ENCODE measurements around the gene NOB1. TPM values are rescaled to one million over a fixed set of nuclear protein-coding genes. Genes with fewer than 3 reads are reported as not detected.

NOB1 gene
- total RNA-seq, 1 donor from 2014 or later = 32.2 TPM

DNA sequence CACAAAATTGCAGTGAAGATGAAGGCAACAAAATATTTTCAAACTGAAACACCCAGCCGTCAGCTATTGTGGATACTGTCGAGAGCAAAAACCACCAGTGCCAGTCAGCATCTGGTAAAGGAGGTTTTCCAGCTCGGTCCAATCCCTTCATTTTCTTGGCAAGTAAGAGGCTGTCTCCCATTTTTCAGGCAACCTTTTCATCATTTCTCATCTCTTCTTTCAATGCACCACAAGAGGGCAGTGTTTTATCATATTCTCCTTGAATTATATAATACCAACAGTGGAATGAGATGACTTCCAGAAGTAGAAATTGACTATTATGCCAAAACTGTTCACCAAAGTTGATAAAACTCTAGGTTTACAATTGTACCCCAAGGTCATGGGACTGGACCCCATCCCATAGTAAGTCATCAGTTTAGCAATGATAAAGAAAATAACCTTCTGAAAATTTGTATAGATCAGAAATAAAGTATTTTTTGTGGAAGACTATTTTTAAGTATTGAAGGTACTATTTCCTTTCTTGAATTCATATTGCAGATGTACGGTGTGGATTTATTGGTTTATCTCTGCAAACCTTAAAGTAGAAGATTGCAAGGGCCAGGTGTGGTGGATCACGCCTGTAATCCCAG lies 45.2 kb downstream of the NOB1 start:
- peak; percentile 22 for DNase-seq (ENCODE audit: low read depth)
- TF ChIP-seq, protein P1, sequence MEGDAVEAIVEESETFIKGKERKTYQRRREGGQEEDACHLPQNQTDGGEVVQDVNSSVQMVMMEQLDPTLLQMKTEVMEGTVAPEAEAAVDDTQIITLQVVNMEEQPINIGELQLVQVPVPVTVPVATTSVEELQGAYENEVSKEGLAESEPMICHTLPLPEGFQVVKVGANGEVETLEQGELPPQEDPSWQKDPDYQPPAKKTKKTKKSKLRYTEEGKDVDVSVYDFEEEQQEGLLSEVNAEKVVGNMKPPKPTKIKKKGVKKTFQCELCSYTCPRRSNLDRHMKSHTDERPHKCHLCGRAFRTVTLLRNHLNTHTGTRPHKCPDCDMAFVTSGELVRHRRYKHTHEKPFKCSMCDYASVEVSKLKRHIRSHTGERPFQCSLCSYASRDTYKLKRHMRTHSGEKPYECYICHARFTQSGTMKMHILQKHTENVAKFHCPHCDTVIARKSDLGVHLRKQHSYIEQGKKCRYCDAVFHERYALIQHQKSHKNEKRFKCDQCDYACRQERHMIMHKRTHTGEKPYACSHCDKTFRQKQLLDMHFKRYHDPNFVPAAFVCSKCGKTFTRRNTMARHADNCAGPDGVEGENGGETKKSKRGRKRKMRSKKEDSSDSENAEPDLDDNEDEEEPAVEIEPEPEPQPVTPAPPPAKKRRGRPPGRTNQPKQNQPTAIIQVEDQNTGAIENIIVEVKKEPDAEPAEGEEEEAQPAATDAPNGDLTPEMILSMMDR (conservative IDR thresholded peaks at IDR 0.05; ENCODE audit: low read depth, low read length) = peak; percentile 65
- H3K4me3 ChIP-seq (ENCODE audit: low read depth, low read length) = no peak overlapping the region

DNA sequence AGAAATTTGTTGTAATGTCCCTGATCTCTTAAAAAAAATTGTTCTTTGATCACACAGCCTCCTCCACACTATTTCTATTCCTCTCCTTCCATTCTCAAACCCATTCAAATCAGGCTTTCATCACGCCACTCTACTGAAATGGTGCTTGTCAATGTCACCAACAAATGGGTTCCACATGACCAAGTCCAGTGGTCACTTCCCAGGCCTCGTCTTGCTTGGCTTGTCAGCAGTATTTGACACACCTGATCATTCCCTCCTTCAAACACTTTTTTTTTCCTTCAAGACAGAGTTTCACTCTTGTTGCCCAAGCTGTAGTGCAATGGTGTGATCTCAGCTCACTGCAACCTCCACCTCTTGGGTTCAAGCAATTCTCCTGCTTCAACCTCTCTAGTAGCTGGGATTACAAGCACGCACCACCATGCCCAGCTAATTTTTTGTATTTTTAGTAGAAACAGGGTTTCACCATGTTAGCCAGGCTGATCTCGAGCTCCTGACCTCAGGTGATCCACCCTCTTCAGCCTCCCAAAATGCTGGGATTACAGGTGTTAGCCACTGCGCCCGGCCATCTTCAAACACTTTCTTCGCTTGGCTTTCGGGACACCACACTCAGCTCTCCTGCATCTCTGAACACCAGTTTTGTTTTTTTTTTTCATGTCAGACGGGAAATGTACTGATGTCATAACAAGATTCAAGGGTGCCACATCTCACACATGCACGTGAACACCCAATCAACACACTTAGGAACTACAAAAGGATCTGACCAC lies 46.6 kb downstream of the NOB1 start:
- H3K4me3 ChIP-seq (ENCODE audit: low read depth, low read length) = no peak overlapping the region
- DNase-seq (ENCODE audit: low read depth) = peak; percentile 15
- TF ChIP-seq, protein P1 (conservative IDR thresholded peaks at IDR 0.05; ENCODE audit: low read depth, low read length) = no peak

DNA sequence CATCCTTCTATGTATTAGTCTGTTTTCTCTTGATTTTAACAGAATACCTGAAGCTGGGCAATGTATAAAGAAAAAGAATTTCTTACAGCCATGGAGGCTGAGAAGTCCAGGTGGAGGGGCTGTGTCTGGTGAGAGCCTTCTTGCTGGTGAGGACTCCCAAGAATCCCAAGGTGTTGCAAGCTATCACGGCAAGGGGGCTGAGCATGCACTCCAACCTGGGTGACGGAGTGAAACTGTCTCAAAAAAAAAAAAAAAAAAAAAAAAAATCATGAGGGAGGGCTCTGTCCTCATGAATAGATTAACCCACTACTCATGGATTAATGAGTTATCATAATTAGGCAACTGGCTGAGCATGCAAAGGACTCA lies 47.8 kb downstream of the NOB1 start:
- TF ChIP-seq, protein P1 (conservative IDR thresholded peaks at IDR 0.05; ENCODE audit: low read depth, low read length) = no peak
- DNase-seq (ENCODE audit: low read depth) = no peak
- H3K4me3 ChIP-seq (ENCODE audit: low read depth, low read length) = no peak overlapping the region

DNA sequence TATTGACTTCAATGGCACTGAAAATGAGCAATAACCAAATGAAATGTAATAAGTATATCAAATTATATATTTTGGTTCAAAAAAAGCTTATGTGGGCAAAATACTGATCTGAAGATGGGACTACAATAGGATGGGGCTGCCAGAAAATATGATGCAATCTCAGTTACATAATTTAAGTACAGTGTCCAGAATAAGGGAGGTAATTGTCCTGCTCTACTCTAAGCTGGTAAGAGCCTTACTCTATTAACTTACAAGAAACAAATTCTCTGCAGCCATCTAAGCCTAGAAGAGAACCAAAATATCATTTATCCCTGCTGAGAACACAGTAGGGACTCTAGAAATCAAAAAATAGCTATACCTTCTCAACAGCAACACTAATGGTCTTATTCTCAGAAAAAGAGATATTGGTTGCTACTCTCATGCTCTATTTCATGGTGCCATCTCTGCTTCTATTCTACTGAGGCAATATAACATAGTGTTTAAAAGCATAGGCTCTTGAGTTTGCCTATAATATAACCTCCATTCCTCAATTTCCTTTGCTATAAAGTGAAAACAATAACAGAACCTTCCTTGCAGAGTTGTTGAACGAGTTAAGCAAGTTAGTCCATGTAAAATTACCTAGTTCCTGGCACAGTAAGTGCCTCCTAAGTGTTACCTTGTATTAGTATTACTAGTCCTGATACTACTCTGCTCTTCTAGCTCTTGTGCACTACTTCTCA lies 48.3 kb downstream of the NOB1 start:
- DNase-seq (ENCODE audit: low read depth) = no peak
- H3K4me3 ChIP-seq (ENCODE audit: low read depth, low read length) = no peak overlapping the region
- TF ChIP-seq, protein P1 (conservative IDR thresholded peaks at IDR 0.05; ENCODE audit: low read depth, low read length) = no peak

DNA sequence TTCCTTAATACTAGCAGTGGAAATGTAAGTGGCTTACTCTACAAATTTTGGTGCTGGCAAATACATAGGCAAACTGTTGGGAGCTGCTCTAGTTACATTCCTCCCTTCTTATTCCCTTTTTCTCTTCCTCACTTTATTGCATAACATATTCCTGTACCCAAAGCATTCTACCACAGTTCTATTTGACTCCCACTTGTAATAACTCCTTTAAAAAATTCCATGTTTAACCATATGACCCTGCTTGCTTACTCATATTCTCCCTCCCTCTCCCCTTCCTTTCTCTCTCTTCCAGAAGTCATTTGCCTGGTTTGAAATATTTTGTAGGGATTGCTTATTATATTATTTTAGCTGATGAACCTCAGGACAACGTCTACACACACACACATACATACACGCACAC lies 51.1 kb downstream of the NOB1 start:
- TF ChIP-seq, protein P1 (conservative IDR thresholded peaks at IDR 0.05; ENCODE audit: low read depth, low read length) = no peak
- no peak overlapping the region for H3K4me3 ChIP-seq (ENCODE audit: low read depth, low read length)
- DNase-seq (ENCODE audit: low read depth) = no peak

DNA sequence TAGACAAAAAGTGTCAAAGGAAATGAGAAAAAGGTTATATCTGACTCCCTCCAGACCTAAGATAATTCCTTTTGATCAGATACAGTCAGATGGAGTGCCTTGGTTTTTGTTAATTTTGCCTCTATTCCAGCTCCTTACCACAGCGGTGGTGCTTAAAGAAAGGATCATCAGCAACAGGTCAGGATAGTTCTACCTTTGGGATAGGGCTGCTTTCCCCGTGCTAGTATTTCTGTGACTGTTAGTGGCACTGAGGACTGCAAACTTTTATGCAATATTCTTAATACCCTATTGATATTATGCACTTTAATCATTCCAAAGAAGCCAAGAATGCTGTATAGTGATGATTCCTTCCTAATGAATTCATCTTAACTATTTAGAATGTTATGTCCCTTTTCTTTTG lies 52.9 kb downstream of the NOB1 start:
- TF ChIP-seq, protein P1 (conservative IDR thresholded peaks at IDR 0.05; ENCODE audit: low read depth, low read length) = no peak
- no peak for DNase-seq (ENCODE audit: low read depth)
- no peak overlapping the region for H3K4me3 ChIP-seq (ENCODE audit: low read depth, low read length)

All from epithelial cell of proximal tubule (primary cell).